HCT116 (cell line): ENCODE measurements around the gene NEK7. TPM values are rescaled to one million over a fixed set of nuclear protein-coding genes. Genes with fewer than 3 reads are reported as not detected.

Experiments used
- ATAC-seq: fragments of 200-7000 bp; cut with Tn5 transposase; 2 replicates; pipeline ENCODE4 v1.9.1; 2020; ENCODE audit warnings: mild to moderate bottlenecking, moderate library complexity
- BruUV-seq: library from RNA; stranded (reverse); fragments of 400-500 nt; replicated peaks from 2 replicates; lab custom pipeline; 2021; lab: Mats Ljungman, UMichigan
- CTCF ChIA-PET: fragments of 300-600 bp; sonication (Branson Sonifier 250); formaldehyde crosslinking; loops from one replicate; lab custom pipeline; 2021; ENCODE audit warnings: antibody characterized with exemption; lab: Charles Lee
- POLR2A ChIA-PET: fragments of 300-600, 350-600 bp; sonication (Branson Sonifier 250); formaldehyde crosslinking; loops from one replicate; lab custom pipeline; 2021; ENCODE audit warnings: antibody characterized with exemption; lab: Charles Lee
- RAD21 ChIA-PET, 2 experiments: fragments of 300-600 bp; sonication (Branson Sonifier 250); formaldehyde crosslinking; loops; one replicate each; lab custom pipeline; 2023; ENCODE audit warnings: low total read pairs in 2 of 2; ENCODE audit not compliant: uncharacterized antibody in 2 of 2, unreplicated experiment in 2 of 2, low non-redundant PET in 1 of 2; lab: Charles Lee
- DNase-seq: peaks from one replicate; pipeline ENCODE4 v3.0.0-alpha.2; 2010; ENCODE audit warnings: low read depth, low spot score
- H2AFZ ChIP-seq: fragments of 200-600 bp; shearing (Covaris generic), sonication (generic); 2 replicates; pipeline ENCODE4 v1.6.1; 2017; ENCODE audit warnings: low read depth, mixed run types, mixed read lengths, antibody characterized with exemption, low read length; ENCODE audit not compliant: poor library complexity, severe bottlenecking
- H3K27ac ChIP-seq: 2 replicates; pipeline ENCODE4 v1.5.1; 2012; ENCODE audit warnings: low read depth, low read length
- H3K27me3 ChIP-seq: fragments of 200-600 bp; sonication (generic); 2 replicates; pipeline ENCODE4 v1.6.1; 2016; ENCODE audit warnings: mixed run types, low read length, mixed read lengths; ENCODE audit not compliant: insufficient read depth
- H3K36me3 ChIP-seq, 2 experiments: fragments of 200-500 bp in 1 of 2; fragments of 200-600 bp in 1 of 2; sonication (Bioruptor generic) in 1 of 2; sonication (generic) in 1 of 2; 2 replicates each; pipeline versions ENCODE4 v1.5.1 to v1.6.1; 2014 to 2016; ENCODE audit warnings: low read length in 2 of 2, inconsistent platforms in 1 of 2, mixed read lengths in 1 of 2, mixed run types in 1 of 2; ENCODE audit not compliant: insufficient read depth in 2 of 2, control insufficient read depth in 1 of 2
- H3K4me1 ChIP-seq, 2 experiments: fragments of 200-600 bp in 1 of 2; sonication (generic) in 1 of 2; 2 replicates each; pipeline versions ENCODE4 v1.5.1 to v1.6.1; 2012 to 2017; ENCODE audit warnings: low read length in 2 of 2, inconsistent platforms in 1 of 2, mild to moderate bottlenecking in 1 of 2, mixed read lengths in 1 of 2, mixed run types in 1 of 2, moderate library complexity in 1 of 2; ENCODE audit not compliant: insufficient read depth in 2 of 2, control insufficient read depth in 1 of 2
- H3K4me2 ChIP-seq: fragments of 200-600 bp; sonication (generic); 2 replicates; pipeline ENCODE4 v1.6.1; 2017; ENCODE audit warnings: mixed run types, low read length, mixed read lengths
- H3K4me3 ChIP-seq, 2 experiments: fragments of 200-600 bp in 1 of 2; sonication (generic) in 1 of 2; replicated peaks in 1 of 2; 2 replicates each; pipeline ENCODE4 v1.5.1; 2011 to 2016; ENCODE audit warnings: low read length in 2 of 2, control low read depth in 1 of 2, low read depth in 1 of 2, mild to moderate bottlenecking in 1 of 2, mixed read lengths in 1 of 2, mixed run types in 1 of 2
- H3K79me2 ChIP-seq: fragments of 200-600 bp; sonication (generic); 2 replicates; pipeline ENCODE4 v1.6.1; 2017; ENCODE audit warnings: mild to moderate bottlenecking, mixed run types, low read length, moderate library complexity, mixed read lengths; ENCODE audit not compliant: insufficient read depth
- H3K9ac ChIP-seq: fragments of 200-600 bp; sonication (generic); 2 replicates; pipeline ENCODE4 v1.6.1; 2016; ENCODE audit warnings: low read length, mixed read lengths
- H3K9me2 ChIP-seq: fragments of 200-600 bp; sonication (generic), shearing (Covaris generic); 2 replicates; pipeline ENCODE4 v1.6.1; 2017; ENCODE audit warnings: mixed run types, mild to moderate bottlenecking, moderate library complexity; ENCODE audit not compliant: insufficient read depth
- H3K9me3 ChIP-seq, 2 experiments: fragments of 200-500 bp in 1 of 2; fragments of 200-600 bp in 1 of 2; sonication (Bioruptor generic) in 1 of 2; sonication (generic) in 1 of 2; 2 replicates each; pipeline ENCODE4 v1.6.1; 2014 to 2017; ENCODE audit warnings: low read length in 2 of 2, mixed read lengths in 2 of 2, inconsistent platforms in 1 of 2, low read depth in 1 of 2, mild to moderate bottlenecking in 1 of 2, mixed run types in 1 of 2, moderate library complexity in 1 of 2; ENCODE audit not compliant: control insufficient read depth in 1 of 2, insufficient read depth in 1 of 2
- H4K20me1 ChIP-seq: fragments of 200-600 bp; sonication (generic), shearing (Covaris generic); 2 replicates; pipeline ENCODE4 v1.6.1; 2017; ENCODE audit warnings: mixed run types, mild to moderate bottlenecking, moderate library complexity; ENCODE audit not compliant: insufficient read depth
- ELF1 ChIP-seq: IDR thresholded peaks from 2 replicates; pipeline ENCODE4 v1.6.1; 2012; ENCODE audit warnings: low read depth, borderline replicate concordance
- EZH2 ChIP-seq: fragments of 200-600 bp; sonication (generic); IDR thresholded peaks from 2 replicates; pipeline ENCODE4 v1.6.1; 2017; ENCODE audit warnings: antibody characterized with exemption, mixed run types
- MAX ChIP-seq: IDR thresholded peaks from 2 replicates; pipeline ENCODE4 v1.6.1; 2012
- POLR2A ChIP-seq: IDR thresholded peaks from 2 replicates; pipeline ENCODE4 v1.7.0; 2011; ENCODE audit warnings: borderline replicate concordance; ENCODE audit not compliant: insufficient read depth, insufficient read length; ENCODE audit errors: extremely low read depth
- POLR2AphosphoS5 ChIP-seq: IDR thresholded peaks from 2 replicates; pipeline ENCODE4 v1.6.1; 2011; ENCODE audit warnings: mild to moderate bottlenecking, low read depth, low read length, moderate library complexity
- REST ChIP-seq: IDR thresholded peaks from 2 replicates; pipeline ENCODE4 v1.6.1; 2012; ENCODE audit warnings: low read depth
- SIN3A ChIP-seq: IDR thresholded peaks from 2 replicates; pipeline ENCODE4 v1.6.1; 2012; ENCODE audit warnings: low read depth
- SRF ChIP-seq: IDR thresholded peaks from 2 replicates; pipeline ENCODE4 v1.6.1; 2012; ENCODE audit warnings: low read depth
- intact Hi-C: fragments of 100-400 bp; cut with micrococcal nuclease; formaldehyde crosslinking; loops from 2 replicates; pipeline ENCODE4 v1.10.0; 2022
- total RNA-seq: library from RNA; stranded (reverse); gene quantifications from one replicate; pipeline ENCODE4 v1.2.1, GENCODE V29; 2021; ENCODE audit not compliant: unreplicated experiment

The NEK7 gene
- total RNA-seq, 1 experiment from 2014 or later = 33.0 TPM

- ChIA-PET RAD21 (no interaction called here), CTCF (no interaction called here), POLR2A (no interaction called here)
- H3K9me2 ChIP-seq = no peaks in the 10 kb centered on the region
- ATAC-seq (no peak), DNase-seq (no peak)
- no peak overlapping the region for H3K27ac ChIP-seq
- H3K4me2 ChIP-seq = no peak overlapping the region
- H3K9me3 ChIP-seq = no peaks in the 10 kb centered on the region
- TF ChIP-seq EZH2 (no peak), SRF (no peak), REST (no peak), POLR2A (no peak), ELF1 (no peak), MAX (no peak), SIN3A (no peak), POLR2AphosphoS5 (no peak)
- no peak overlapping the region for H3K4me3 ChIP-seq
- H4K20me1 ChIP-seq = no peaks in the 10 kb centered on the region
- no peaks in the 10 kb centered on the region; a peak in 1 of 4 replicates for H3K4me1 ChIP-seq
- H3K36me3 ChIP-seq = no peaks in the 10 kb centered on the region
- H3K9ac ChIP-seq = no peak overlapping the region
- intact Hi-C loops = no loop called here
- H2AFZ ChIP-seq = no peak overlapping the region
- H3K79me2 ChIP-seq = no peaks in the 10 kb centered on the region
- H3K27me3 ChIP-seq = no peaks in the 10 kb centered on the region
- no TSS peak for BruUV-seq
Observed at GRCh38 chr1:198270273-198270828, 113.6 kb downstream of the NEK7 start.
